Tongue (tissue), 2 donors: Measurements from ENCODE around the gene MIPOL1. TPM values are rescaled to one million over a fixed set of nuclear protein-coding genes. Genes with fewer than 3 reads are reported as not detected.
A peak's percentile ranks its signal among the peaks of the same experiment; 100 is the strongest.
"Not testable (repeated sequence)": the region's sequence is repeated elsewhere in the genome, so short reads cannot be mapped to it uniquely, and the experiment has no call there.

Source experiments
- DNase-seq: peaks from one replicate; pipeline ENCODE4 v3.0.0-alpha.2; 2015
- total RNA-seq: library from RNA; depleted of rRNA; stranded (reverse); fragments of >200 nt; gene quantifications from one replicate; pipeline ENCODE4 v1.2.3, GENCODE V29; 2014

Gene MIPOL1
- total RNA-seq, 1 donor from 2014 or later = 35.4 TPM

GRCh38 chr14:37546621-37547447, 349.1 kb downstream of the MIPOL1 start:
- DNase-seq = peak; percentile 16

GRCh38 chr14:37550511-37550910, 352.8 kb downstream of the MIPOL1 start:
- peak; percentile 19 for DNase-seq

- no peak for DNase-seq
Measured at GRCh38 chr14:37551119-37551518, 353.4 kb downstream of the MIPOL1 start.

- DNase-seq = no peak
Measured at GRCh38 chr14:37553935-37554550, 356.3 kb downstream of the MIPOL1 start.

- DNase-seq = not testable (repeated sequence)
Measured at GRCh38 chr14:37555596-37555995, 357.9 kb downstream of the MIPOL1 start.

GRCh38 chr14:37558740-37559139, 361.0 kb downstream of the MIPOL1 start:
- no peak for DNase-seq

- no peak for DNase-seq
Measured at GRCh38 chr14:37559386-37559785, 361.6 kb downstream of the MIPOL1 start.

- no peak for DNase-seq
Measured at GRCh38 chr14:37563189-37563588, 365.5 kb downstream of the MIPOL1 start.

- no peak for DNase-seq
Measured at GRCh38 chr14:37565550-37565949, 367.8 kb downstream of the MIPOL1 start.

GRCh38 chr14:37566811-37567371, 369.2 kb downstream of the MIPOL1 start:
- no peak for DNase-seq

GRCh38 chr14:37569729-37570128, 372.0 kb downstream of the MIPOL1 start:
- DNase-seq = no peak

- no peak for DNase-seq
Measured at GRCh38 chr14:37571391-37571790, 373.7 kb downstream of the MIPOL1 start.

- DNase-seq = no peak
Measured at GRCh38 chr14:37573356-37573755, 375.6 kb downstream of the MIPOL1 start.

GRCh38 chr14:37579274-37579673, 381.5 kb downstream of the MIPOL1 start:
- peak; percentile 32 for DNase-seq

GRCh38 chr14:37580146-37580545, 382.4 kb downstream of the MIPOL1 start:
- no peak for DNase-seq

- DNase-seq = no peak
Measured at GRCh38 chr14:37583358-37584210, 385.8 kb downstream of the MIPOL1 start.

GRCh38 chr14:37584211-37585100, 386.7 kb downstream of the MIPOL1 start:
- no peak for DNase-seq

GRCh38 chr14:37585101-37585511, 387.4 kb downstream of the MIPOL1 start:
- DNase-seq = no peak

- DNase-seq = no peak
Measured at GRCh38 chr14:37585971-37586796, 388.4 kb downstream of the MIPOL1 start.

GRCh38 chr14:37586797-37587130, 389.0 kb downstream of the MIPOL1 start:
- no peak for DNase-seq
